Measurements from ENCODE around the gene RPS8.
"Not testable (repeated sequence)": the region's sequence is repeated elsewhere in the genome, so short reads cannot be mapped to it uniquely, and the experiment has no call there.

The RPS8 gene

DNA sequence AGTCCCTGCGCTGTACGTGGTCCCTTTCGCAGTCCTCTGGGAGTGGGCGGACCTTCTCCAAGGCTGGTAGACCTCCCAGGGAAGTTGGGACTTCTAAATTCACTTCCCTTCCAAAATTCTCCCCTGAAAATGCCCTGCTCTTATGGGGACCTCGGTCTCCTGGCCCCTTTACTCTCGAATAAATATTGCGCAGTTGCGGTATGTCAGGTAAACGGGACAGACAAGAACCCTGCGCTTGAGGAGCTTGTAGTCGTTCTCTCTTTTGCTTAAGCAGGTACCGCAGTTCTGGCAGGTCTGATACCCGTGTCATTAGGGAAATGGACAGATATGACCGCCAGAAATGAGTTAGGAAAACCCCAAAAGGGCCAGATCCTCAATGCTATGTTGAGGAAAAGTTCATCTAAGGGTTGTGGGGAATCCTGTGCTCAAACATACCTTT lies 35.1 kb upstream of the RPS8 start:
- peak overlapping the region; percentile 69 for H3K27ac ChIP-seq
- TF ChIP-seq, protein P1, sequence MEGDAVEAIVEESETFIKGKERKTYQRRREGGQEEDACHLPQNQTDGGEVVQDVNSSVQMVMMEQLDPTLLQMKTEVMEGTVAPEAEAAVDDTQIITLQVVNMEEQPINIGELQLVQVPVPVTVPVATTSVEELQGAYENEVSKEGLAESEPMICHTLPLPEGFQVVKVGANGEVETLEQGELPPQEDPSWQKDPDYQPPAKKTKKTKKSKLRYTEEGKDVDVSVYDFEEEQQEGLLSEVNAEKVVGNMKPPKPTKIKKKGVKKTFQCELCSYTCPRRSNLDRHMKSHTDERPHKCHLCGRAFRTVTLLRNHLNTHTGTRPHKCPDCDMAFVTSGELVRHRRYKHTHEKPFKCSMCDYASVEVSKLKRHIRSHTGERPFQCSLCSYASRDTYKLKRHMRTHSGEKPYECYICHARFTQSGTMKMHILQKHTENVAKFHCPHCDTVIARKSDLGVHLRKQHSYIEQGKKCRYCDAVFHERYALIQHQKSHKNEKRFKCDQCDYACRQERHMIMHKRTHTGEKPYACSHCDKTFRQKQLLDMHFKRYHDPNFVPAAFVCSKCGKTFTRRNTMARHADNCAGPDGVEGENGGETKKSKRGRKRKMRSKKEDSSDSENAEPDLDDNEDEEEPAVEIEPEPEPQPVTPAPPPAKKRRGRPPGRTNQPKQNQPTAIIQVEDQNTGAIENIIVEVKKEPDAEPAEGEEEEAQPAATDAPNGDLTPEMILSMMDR (conservative IDR thresholded peaks at IDR 0.05), result no peak

DNA sequence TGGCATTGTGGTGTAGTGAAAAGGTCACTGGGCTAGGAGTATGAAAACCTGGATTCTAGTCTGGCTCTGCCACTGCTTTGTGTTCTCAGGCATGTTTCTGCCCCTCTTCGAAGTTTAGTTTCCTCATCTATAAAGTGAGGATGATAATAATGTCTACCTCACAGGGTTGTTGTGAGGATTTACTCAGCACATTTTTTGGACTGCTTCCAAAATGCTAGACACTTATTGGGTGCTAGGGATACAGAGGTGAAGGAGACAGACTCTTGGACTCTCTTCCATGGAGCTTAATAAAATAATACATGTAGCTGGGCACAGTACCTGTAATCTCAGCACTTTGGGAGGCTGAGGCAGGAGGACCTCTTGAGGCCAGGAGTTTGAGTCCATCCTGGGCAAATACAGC lies 32.1 kb upstream of the RPS8 start:
- no peak overlapping the region for H3K27ac ChIP-seq
- TF ChIP-seq, protein P1 (conservative IDR thresholded peaks at IDR 0.05), result no peak

GRCh38 chr1:44747878-44748277 lies 27.5 kb upstream of the RPS8 start:
- TF ChIP-seq, protein P1 (conservative IDR thresholded peaks at IDR 0.05), result no peak
- no peak overlapping the region for H3K27ac ChIP-seq

GRCh38 chr1:44757420-44757819 lies 17.9 kb upstream of the RPS8 start:
- TF ChIP-seq, protein P1 (conservative IDR thresholded peaks at IDR 0.05), result no peak
- H3K27ac ChIP-seq, result no peak overlapping the region

DNA sequence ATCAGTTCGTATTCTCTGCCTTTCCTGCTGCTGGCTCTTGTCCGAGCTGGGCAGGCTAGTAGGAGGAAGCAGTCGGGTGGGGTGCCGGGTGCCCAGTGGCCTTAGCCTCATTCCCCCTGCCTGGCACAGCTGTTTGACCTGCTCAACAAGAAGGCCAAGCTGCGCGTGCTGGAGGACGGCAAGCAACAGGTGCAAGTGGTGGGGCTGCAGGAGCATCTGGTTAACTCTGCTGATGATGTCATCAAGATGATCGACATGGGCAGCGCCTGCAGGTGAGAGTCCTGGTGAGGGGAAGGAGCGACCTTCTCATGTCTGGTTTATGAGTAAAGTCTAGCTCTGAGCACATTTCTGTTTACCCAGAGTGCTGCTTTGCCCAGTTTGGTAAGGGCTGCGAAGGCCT lies 16.3 kb upstream of the RPS8 start:
- no peak overlapping the region for H3K27ac ChIP-seq
- TF ChIP-seq, protein P1 (conservative IDR thresholded peaks at IDR 0.05), result no peak

DNA sequence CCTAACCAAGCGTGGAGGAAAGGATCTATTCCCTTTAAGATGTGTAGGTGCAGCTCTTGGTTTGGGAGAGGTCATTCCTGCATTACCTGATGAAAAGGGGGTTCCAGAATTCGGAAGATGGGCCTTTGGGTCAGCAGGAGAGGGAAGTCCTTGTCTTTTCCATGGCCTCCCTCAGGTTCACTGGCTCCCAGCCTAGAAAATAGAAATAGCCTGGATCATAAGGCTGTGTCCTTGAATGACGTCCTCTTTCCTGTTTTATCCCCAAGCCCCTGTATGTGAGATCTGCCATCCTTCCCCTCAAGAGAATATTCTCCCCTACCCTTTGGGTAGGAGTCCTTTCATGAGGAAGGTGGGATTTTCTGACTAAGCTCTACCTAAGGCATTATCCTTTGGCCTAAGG lies 14.5 kb upstream of the RPS8 start:
- H3K27ac ChIP-seq, result no peak overlapping the region
- TF ChIP-seq, protein P1 (conservative IDR thresholded peaks at IDR 0.05), result no peak

GRCh38 chr1:44766421-44766820 lies 8.9 kb upstream of the RPS8 start:
- not testable (repeated sequence) for H3K27ac ChIP-seq

- H3K27ac ChIP-seq, result peak overlapping the region; percentile 90
- TF ChIP-seq, protein P1 (conservative IDR thresholded peaks at IDR 0.05), result no peak
Measured at GRCh38 chr1:44775930-44776729, 790 bp downstream of the RPS8 start.

All from VCaP (cell line).